K562 (cell line): ENCODE data around the gene CEP43. TPM values are rescaled to one million over a fixed set of nuclear protein-coding genes. Genes with fewer than 3 reads are reported as not detected.

Experiments
- ATAC-seq: fragments of 200-7000 bp; cut with Tn5 transposase; 3 replicates; pipeline ENCODE4 v1.9.1; 2020; ENCODE audit warnings: moderate library complexity
- BruUV-seq: library from RNA; stranded (reverse); fragments of 400-500 nt; replicated peaks from 2 replicates; lab custom pipeline; 2021; lab: Mats Ljungman, UMichigan
- CTCF ChIA-PET: fragments of 300-600 bp; formaldehyde crosslinking; extraction: SDS; loops from one replicate; lab custom pipeline; 2021; ENCODE audit warnings: low intra/inter-chr PET ratio; lab: Yijun Ruan, JAX
- POLR2A ChIA-PET: fragments of 300-600, 350-650 bp; sonication (Branson Sonifier 250); formaldehyde crosslinking; extraction: SDS; loops from one replicate; lab custom pipeline; 2021; ENCODE audit warnings: antibody characterized with exemption, inconsistent platforms; lab: Yijun Ruan, JAX
- DNase-seq, 4 experiments: peaks; one replicate each; pipeline versions ENCODE4 v3.0.0 to v3.0.0-alpha.2; 2011 to 2018; ENCODE audit warnings: low spot score in 3 of 4, mixed read lengths in 3 of 4; ENCODE audit errors: extremely low read depth in 1 of 4
- FAIRE-seq: peaks from 2 replicates; lab custom pipeline; 2011; peaks lifted over from hg19 to GRCh38; lab: Jason Lieb, UNC
- H2AFZ ChIP-seq: 2 replicates; pipeline ENCODE4 v1.6.0; 2011; ENCODE audit warnings: low read depth, low read length, control low read depth, inconsistent platforms
- H3K27ac ChIP-seq: fragments of 200-600 bp; 3 replicates; pipeline ENCODE4 v1.8.0; 2011; ENCODE audit warnings: low read depth, mild to moderate bottlenecking, control low read depth, inconsistent platforms, low read length, moderate library complexity, mixed read lengths; ENCODE audit errors: extremely low read depth
- H3K27me3 ChIP-seq, 2 experiments: fragments of 300-600 bp in 1 of 2; 2 replicates in 1 of 2; 3 replicates in 1 of 2; pipeline versions ENCODE4 v1.6.0 to v1.8.0; 2011; ENCODE audit warnings: inconsistent platforms in 2 of 2, low read length in 2 of 2, mild to moderate bottlenecking in 1 of 2, mixed read lengths in 1 of 2, moderate library complexity in 1 of 2; ENCODE audit not compliant: control insufficient read depth in 2 of 2, insufficient read depth in 2 of 2
- H3K36me3 ChIP-seq: fragments of 300-600 bp; 3 replicates; pipeline ENCODE4 v1.8.0; 2011; ENCODE audit warnings: mild to moderate bottlenecking, low read length, inconsistent platforms; ENCODE audit not compliant: control insufficient read depth, insufficient read depth
- H3K4me1 ChIP-seq, 2 experiments: fragments of 200-600 bp in 1 of 2; replicated peaks in 1 of 2; 2 replicates in 1 of 2; 3 replicates in 1 of 2; pipeline versions ENCODE4 v1.5.1 to v1.8.0; 2011; ENCODE audit warnings: inconsistent platforms in 2 of 2, low read length in 2 of 2, mild to moderate bottlenecking in 1 of 2, mixed read lengths in 1 of 2, moderate library complexity in 1 of 2; ENCODE audit not compliant: control insufficient read depth in 2 of 2, insufficient read depth in 2 of 2
- H3K4me2 ChIP-seq: 2 replicates; pipeline ENCODE4 v1.6.1; 2011; ENCODE audit warnings: low read length, control low read depth, inconsistent platforms, mixed read lengths; ENCODE audit not compliant: insufficient read depth
- H3K4me3 ChIP-seq: fragments of 200-600 bp; sonication (generic), shearing (Covaris generic); 2 replicates; pipeline ENCODE4 v1.5.1; 2016; ENCODE audit warnings: control low read depth, inconsistent platforms
- H3K79me2 ChIP-seq: fragments of 200-600 bp; 3 replicates; pipeline ENCODE4 v1.8.0; 2011; ENCODE audit warnings: low read length, inconsistent platforms; ENCODE audit not compliant: control insufficient read depth, insufficient read depth
- H3K9ac ChIP-seq, 2 experiments: 2 replicates each; pipeline versions ENCODE4 v1.6.0 to v1.6.1; 2011; ENCODE audit warnings: low read depth in 2 of 2, low read length in 2 of 2, control low read depth in 1 of 2, inconsistent platforms in 1 of 2, mild to moderate bottlenecking in 1 of 2, mixed read lengths in 1 of 2; ENCODE audit not compliant: insufficient read depth in 1 of 2
- H3K9me1 ChIP-seq: one replicate; pipeline ENCODE4 v1.6.0; 2011; ENCODE audit warnings: inconsistent platforms, mild to moderate bottlenecking, low read length, moderate library complexity; ENCODE audit not compliant: control insufficient read depth, insufficient read depth
- H3K9me3 ChIP-seq: replicated peaks from 2 replicates; pipeline ENCODE4 v1.5.1; 2011; ENCODE audit warnings: low read depth, low read length, inconsistent platforms; ENCODE audit not compliant: control insufficient read depth, insufficient read depth
- H4K20me1 ChIP-seq: replicated peaks from 2 replicates; pipeline ENCODE4 v1.6.1; 2011; ENCODE audit warnings: low read length, inconsistent platforms, mixed read lengths; ENCODE audit not compliant: control insufficient read depth, insufficient read depth
- C11orf30 ChIP-seq: fragments of 450-650 bp; IDR thresholded peaks from 2 replicates; pipeline ENCODE4 v1.6.1; 2016; ENCODE audit warnings: low read depth, mild to moderate bottlenecking
- HDAC6 ChIP-seq: IDR thresholded peaks from 2 replicates; pipeline ENCODE4 v1.6.1; 2012; ENCODE audit warnings: low read depth, mild to moderate bottlenecking, control low read depth, inconsistent platforms, low read length, moderate library complexity
- IRF2 ChIP-seq: sonication (generic); formaldehyde crosslinking; IDR thresholded peaks from 2 replicates; pipeline ENCODE4 v1.8.1; 2022; ENCODE audit warnings: mild to moderate bottlenecking, missing genetic modification reagents
- ZNF12 ChIP-seq: sonication (generic); formaldehyde crosslinking; IDR thresholded peaks from 2 replicates; pipeline ENCODE4 v1.4.0; 2020; ENCODE audit warnings: mild to moderate bottlenecking, missing genetic modification reagents
- ZNF316 ChIP-seq: fragments of 450-650 bp; IDR thresholded peaks from 2 replicates; pipeline ENCODE4 v1.6.1; 2016
- ZNF436 ChIP-seq: fragments of 250-450, 450-650 bp; sonication (Bioruptor Pico); formaldehyde crosslinking; IDR thresholded peaks from 2 replicates; pipeline ENCODE4 v1.7.0; 2020; ENCODE audit warnings: mild to moderate bottlenecking
- WGBS: fragments of 100-300 bp; shearing (Covaris generic); methylation state at CpG from one replicate; pipeline ENCODE4 v1.1.6; 2016; ENCODE audit warnings: low coverage, mixed read lengths; ENCODE audit not compliant: insufficient coverage; ENCODE audit errors: missing lambda C conversion rate; 5-methylcytosine and 5-hydroxymethylcytosine counted together
- in situ Hi-C: fragments of 300-500 bp; cut with MboI; formaldehyde crosslinking; loops from 4 replicates; pipeline ENCODE4 v1.15.0; 2018; ENCODE audit warnings: inconsistent platforms, mixed read lengths
- intact Hi-C: fragments of 100-400 bp; cut with micrococcal nuclease; formaldehyde crosslinking; loops from 2 replicates; pipeline ENCODE4 v1.14.2; 2022
- polyA plus RNA-seq, 8 experiments: library from polyadenylated mRNA; depleted of rRNA in 4 of 8; stranded (reverse) in 5 of 8; unstranded in 3 of 8; fragments of >200 nt; fragmentation: Nextera tagmentation in 2 of 8; fragmentation: Illumina TruSeq in 1 of 8; extraction: Ambion mirVana in 2 of 8; extraction: Trizol in 1 of 8; gene quantifications; 2 replicates each; pipeline versions ENCODE4 v1.2.1 to v1.2.3, GENCODE V29; 2011 to 2014; ENCODE audit warnings: inconsistent platforms in 1 of 8, missing spikeins in 1 of 8
- total RNA-seq, 7 experiments: library from RNA; depleted of rRNA in 6 of 7; stranded (reverse); fragments of >200 nt in 6 of 7; fragmentation: Illumina TruSeq in 2 of 7; extraction: Trizol in 2 of 7; gene quantifications; 2 replicates each; pipeline versions ENCODE4 v1.2.1 to v1.2.3, GENCODE V29; 2011 to 2021; ENCODE audit warnings: low replicate concordance in 1 of 7

The CEP43 gene
- total and polyA plus RNA-seq, 9 of the 15 experiments (the other 6 are each of a cell fraction or from before 2014, with no cell fraction given), result 15.2 to 55.7 (median 47.4) TPM

DNA sequence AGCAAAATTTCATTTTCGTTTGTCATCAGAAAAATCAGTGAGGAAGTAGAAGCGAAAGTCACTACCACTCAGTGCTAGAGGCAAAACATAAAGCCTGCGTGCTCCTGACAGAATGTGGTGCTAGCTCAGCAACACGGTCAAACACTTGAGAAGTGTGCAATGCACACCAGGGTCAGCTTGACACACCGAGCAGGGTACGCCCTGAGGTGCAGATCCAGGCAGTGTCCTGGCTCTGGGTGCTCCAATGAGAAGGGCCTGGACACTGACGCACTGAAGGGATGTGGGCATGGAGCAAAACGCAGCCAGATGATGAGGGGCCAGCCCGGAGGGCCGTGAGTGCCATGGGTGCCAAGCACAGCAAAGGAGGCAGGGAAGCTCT is 48.8 kb upstream of the CEP43 start:
- in situ Hi-C loops, result loop anchor here (10.0 kb wide), 1 partner anchor 176 kb away; no protein-coding TSS in a partner anchor
- ATAC-seq (no peak), DNase-seq (no peak), FAIRE-seq (no peak)
- Histone ChIP-seq H3K9me3 (no peaks in the 10 kb centered on the region), H3K36me3 (peaks cover 36% of the 10 kb centered on the region; the same call in 2 of the 3 replicates), H3K4me3 (no peak overlapping the region), H3K4me1 (peaks cover 20 to 25% of the 10 kb centered on the region in 2 experiments), H3K9me1 (peaks cover 2% of the 10 kb centered on the region), H3K79me2 (peaks cover 9% of the 10 kb centered on the region), H3K9ac (peak overlapping the region in 1 of 2 experiments; percentile 51; a peak in 2 of 4 replicates), H3K27ac (peak overlapping the region; percentile 75; the same call in 2 of the 3 replicates), H4K20me1 (no peaks in the 10 kb centered on the region; the same call in 1 of the 2 replicates), H2AFZ (peak overlapping the region; percentile 81; the same call in 1 of the 2 replicates), H3K27me3 (no peaks in the 10 kb centered on the region), H3K4me2 (peak overlapping the region; percentile 72; the same call in 1 of the 2 replicates)
- TF ChIP-seq C11orf30 (peak; percentile 63; the same call in 1 of the 2 replicates), ZNF316 (peak; percentile 69), HDAC6 (no peak), ZNF436 (no peak), IRF2 (0 out of 2 replicates have a peak, but pooled peaks have one; percentile 40), ZNF12 (0 out of 2 replicates have a peak, but pooled peaks have one; percentile 47)
- POLR2A ChIA-PET, result interaction anchor here (1.7 kb wide), 1 partner anchor 13 kb away, joined by 4 read pairs; no protein-coding TSS in a partner anchor
- CTCF ChIA-PET, result interaction anchor here (1.1 to 2.0 kb wide), 2 partner anchors 12 to 164 kb away, joined by 5 to 9 read pairs; no protein-coding TSS in a partner anchor
- WGBS, result 88% methylated on average over 10 of the region's 10 CpGs
- no TSS peak for BruUV-seq
- intact Hi-C loops, result loop anchor here (2.0 kb wide), 1 partner anchor 100 kb away; no protein-coding TSS in a partner anchor
